HEK293 (cell line): ENCODE results near the gene ZNF436.

Source experiments
- ATF2 ChIP-seq: fragments of 450-650 bp; formaldehyde crosslinking; IDR thresholded peaks from 2 replicates; pipeline ENCODE4 v1.5.1; 2016; ENCODE audit warnings: missing biosample characterization, missing genetic modification characterization, low read depth
- CTCF ChIP-seq: fragments of 450-650 bp; formaldehyde crosslinking; IDR thresholded peaks from 2 replicates; pipeline ENCODE4 v1.5.1; 2016; ENCODE audit warnings: missing biosample characterization, missing genetic modification characterization
- KLF16 ChIP-seq: fragments of 450-650 bp; formaldehyde crosslinking; IDR thresholded peaks from 2 replicates; pipeline ENCODE4 v1.5.1; 2017; ENCODE audit warnings: missing biosample characterization, missing genetic modification characterization
- PRDM6 ChIP-seq: fragments of 450-650 bp; formaldehyde crosslinking; IDR thresholded peaks from 2 replicates; pipeline ENCODE4 v1.5.1; 2017; ENCODE audit warnings: missing biosample characterization, missing genetic modification characterization
- ZBTB6 ChIP-seq: fragments of 450-650 bp; formaldehyde crosslinking; IDR thresholded peaks from 2 replicates; pipeline ENCODE4 v1.5.1; 2017; ENCODE audit warnings: missing biosample characterization, missing genetic modification characterization
- ZFHX2 ChIP-seq: fragments of 450-650 bp; formaldehyde crosslinking; conservative IDR thresholded peaks from 2 replicates; pipeline ENCODE4 v1.5.1; 2016; ENCODE audit warnings: missing biosample characterization, missing genetic modification characterization
- ZFP69B ChIP-seq: fragments of 450-650 bp; formaldehyde crosslinking; IDR thresholded peaks from 2 replicates; pipeline ENCODE4 v1.5.1; 2016; ENCODE audit warnings: missing biosample characterization, missing genetic modification characterization
- ZNF26 ChIP-seq: fragments of 450-650 bp; formaldehyde crosslinking; IDR thresholded peaks from 2 replicates; pipeline ENCODE4 v1.5.1; 2016; ENCODE audit warnings: missing biosample characterization, missing genetic modification characterization
- ZNF266 ChIP-seq: fragments of 450-650 bp; formaldehyde crosslinking; IDR thresholded peaks from 2 replicates; pipeline ENCODE4 v1.5.1; 2016; ENCODE audit warnings: missing biosample characterization, missing genetic modification characterization, low read depth
- ZNF311 ChIP-seq: fragments of 450-650 bp; formaldehyde crosslinking; IDR thresholded peaks from 2 replicates; pipeline ENCODE4 v1.5.1; 2017; ENCODE audit warnings: missing biosample characterization, missing genetic modification characterization, borderline replicate concordance
- ZNF341 ChIP-seq: fragments of 450-650 bp; formaldehyde crosslinking; IDR thresholded peaks from 2 replicates; pipeline ENCODE4; 2016; ENCODE audit warnings: low read depth, missing biosample characterization, missing genetic modification characterization
- ZNF366 ChIP-seq: fragments of 450-650 bp; formaldehyde crosslinking; conservative IDR thresholded peaks from 2 replicates; pipeline ENCODE4 v1.5.1; 2016; ENCODE audit warnings: missing biosample characterization, missing genetic modification characterization
- ZNF398 ChIP-seq: fragments of 450-650 bp; formaldehyde crosslinking; IDR thresholded peaks from 2 replicates; pipeline ENCODE4 v1.5.1; 2017; ENCODE audit warnings: missing biosample characterization, missing genetic modification characterization
- ZNF513 ChIP-seq: fragments of 450-650 bp; IDR thresholded peaks from 2 replicates; pipeline ENCODE4 v1.5.1; 2018; ENCODE audit warnings: missing biosample characterization, missing genetic modification characterization
- ZNF549 ChIP-seq: fragments of 450-650 bp; IDR thresholded peaks from 2 replicates; pipeline ENCODE4 v1.5.1; 2018; ENCODE audit warnings: missing biosample characterization, missing genetic modification characterization, mild to moderate bottlenecking, inconsistent platforms, moderate library complexity
- ZNF600 ChIP-seq: fragments of 450-650 bp; formaldehyde crosslinking; IDR thresholded peaks from 2 replicates; pipeline ENCODE4 v1.5.1; 2016; ENCODE audit warnings: missing biosample characterization, missing genetic modification characterization
- ZNF677 ChIP-seq: fragments of 450-650 bp; IDR thresholded peaks from 2 replicates; pipeline ENCODE4 v1.5.0; 2018; ENCODE audit warnings: missing biosample characterization, mild to moderate bottlenecking, missing genetic modification characterization, moderate library complexity
- ZNF830 ChIP-seq: fragments of 450-650 bp; IDR thresholded peaks from 2 replicates; pipeline ENCODE4 v1.5.0; 2018; ENCODE audit warnings: missing biosample characterization, missing genetic modification characterization, low read depth, mild to moderate bottlenecking, moderate library complexity

ZNF436 gene

GRCh38 chr1:23407016-23407630, 37.5 kb upstream of the ZNF436 start (continued):
- no peak for TF ChIP-seq PRDM6 (tag by site-specific recombination)
- peak; percentile 19; the same call in 1 of the 2 replicates for TF ChIP-seq ZFHX2 (tag by site-specific recombination)
- TF ChIP-seq ZBTB6 (tag by site-specific recombination) = no peak
- no peak for TF ChIP-seq ZNF513
- TF ChIP-seq ATF2 (tag by site-specific recombination) = peak; percentile 72
- no peak for TF ChIP-seq ZNF366 (tag by site-specific recombination)
- TF ChIP-seq ZFP69B (tag by site-specific recombination) = no peak
- no peak for TF ChIP-seq ZNF677 (tag by site-specific recombination)
- no peak for TF ChIP-seq CTCF (tag by site-specific recombination)
- TF ChIP-seq ZNF266 (tag by site-specific recombination) = no peak
- TF ChIP-seq ZNF398 (tag by site-specific recombination) = peak; percentile 57
- TF ChIP-seq ZNF311 (tag by site-specific recombination) = no peak
- no peak for TF ChIP-seq KLF16 (tag by site-specific recombination)
- no peak for TF ChIP-seq ZNF830
- no peak for TF ChIP-seq ZNF26 (tag by site-specific recombination)
- no peak for TF ChIP-seq ZNF549 (tag by site-specific recombination)
- 0 out of 2 replicates have a peak, but pooled peaks have one; percentile 29 for TF ChIP-seq ZNF600 (tag by site-specific recombination)
- TF ChIP-seq ZNF341 (tag by site-specific recombination) = peak; percentile 52
